Fibroblast of skin of scalp (primary cell): ENCODE results near the gene REG4.
"Not testable (repeated sequence)": the region's sequence is repeated elsewhere in the genome, so short reads cannot be mapped to it uniquely, and the experiment has no call there.

Source experiments
- DNase-seq: peaks from one replicate; pipeline ENCODE4 v3.0.0-alpha.2; 2013

REG4 gene

GRCh38 chr1:119806489-119806888, 4.8 kb downstream of the REG4 start:
- DNase-seq, result no peak

DNA sequence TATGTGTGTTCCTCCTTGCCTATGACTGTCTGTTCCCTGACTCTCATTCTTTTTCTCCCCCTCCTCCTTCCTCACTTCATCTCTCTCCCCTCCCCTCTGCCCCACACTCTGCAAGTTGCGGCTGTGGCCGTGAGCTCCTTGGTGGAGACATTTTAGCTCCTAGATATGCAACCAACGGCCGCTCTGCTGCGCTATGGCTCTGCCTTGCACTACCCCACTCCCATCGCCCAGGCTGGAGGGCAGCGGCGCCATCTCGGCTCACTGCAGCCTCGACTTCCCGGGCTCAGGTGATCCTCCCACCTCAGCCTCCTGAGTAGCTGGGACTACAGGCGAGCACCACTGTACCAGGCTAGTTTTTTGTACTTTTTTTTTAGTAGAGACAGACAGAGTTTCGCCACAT, 5.5 kb downstream of the REG4 start:
- DNase-seq, result no peak

- no peak for DNase-seq
These were observed 6.0 kb downstream of the REG4 start for GRCh38 chr1:119805247-119805646.

- DNase-seq, result no peak
These were observed 11.6 kb downstream of the REG4 start for GRCh38 chr1:119799599-119800177.

- DNase-seq, result no peak
These were observed 12.3 kb downstream of the REG4 start for GRCh38 chr1:119799003-119799402.

GRCh38 chr1:119797606-119798005, 13.7 kb downstream of the REG4 start:
- no peak for DNase-seq

DNA sequence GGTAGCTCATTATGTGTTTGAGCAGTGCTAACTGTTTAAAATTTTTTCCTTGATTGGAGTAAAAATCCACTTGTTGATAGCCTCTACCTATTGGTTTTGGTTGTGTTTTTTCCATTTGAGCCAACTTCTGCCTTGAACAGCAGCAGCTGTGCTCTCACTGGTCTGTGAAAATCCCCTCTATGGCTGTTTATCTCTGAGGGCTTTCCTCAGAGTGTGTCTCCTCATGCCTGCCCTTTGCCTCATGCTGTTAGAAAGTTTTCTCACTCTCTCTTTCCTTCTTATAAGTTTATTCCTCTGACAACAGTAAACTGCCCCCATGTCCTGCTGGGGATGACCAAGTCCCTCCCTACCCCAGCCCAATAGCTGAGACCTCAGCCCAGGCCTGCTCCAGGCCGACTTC, 14.1 kb downstream of the REG4 start:
- DNase-seq, result no peak

GRCh38 chr1:119795261-119796200, 15.7 kb downstream of the REG4 start:
- DNase-seq, result no peak

- DNase-seq, result no peak
These were observed 16.4 kb downstream of the REG4 start for GRCh38 chr1:119794876-119795240.

- DNase-seq, result no peak
These were observed 16.9 kb downstream of the REG4 start for GRCh38 chr1:119794230-119794875.

- no peak for DNase-seq
These were observed 19.9 kb downstream of the REG4 start for GRCh38 chr1:119791377-119791776.

DNA sequence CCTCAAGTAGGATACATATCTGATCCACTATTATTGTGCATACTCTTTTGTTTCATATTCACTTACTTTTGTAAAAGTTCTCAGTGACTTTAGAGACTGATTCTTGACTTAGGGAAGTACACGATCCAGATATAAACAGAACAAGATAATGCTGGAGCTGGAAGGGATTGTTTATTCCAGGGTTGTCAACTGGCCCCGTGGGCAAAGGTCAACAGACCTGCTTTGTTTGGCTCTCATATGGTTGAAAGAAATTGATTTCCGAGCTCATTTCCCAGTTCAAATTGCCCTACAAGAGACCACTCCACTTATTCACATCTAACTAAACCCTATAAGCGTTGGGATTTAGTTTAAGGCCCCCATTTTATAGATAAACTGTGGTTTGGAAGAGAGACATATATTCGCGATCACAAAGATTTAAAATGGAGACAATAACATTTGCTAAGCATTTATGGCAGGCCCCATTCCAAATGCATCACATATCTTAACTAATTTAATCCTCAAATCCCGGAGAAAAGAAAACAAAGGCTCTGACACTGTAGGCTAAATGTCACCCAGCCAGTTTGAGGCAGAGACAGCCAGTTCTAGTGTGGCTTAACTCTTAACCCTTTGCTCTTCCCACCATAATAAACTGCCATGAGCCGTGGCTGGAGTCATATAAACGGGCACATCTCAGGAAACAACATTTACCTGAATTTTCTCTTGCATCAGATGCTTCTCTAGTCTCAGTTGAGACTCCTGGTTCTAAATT, 20.6 kb downstream of the REG4 start:
- DNase-seq, result no peak

DNA sequence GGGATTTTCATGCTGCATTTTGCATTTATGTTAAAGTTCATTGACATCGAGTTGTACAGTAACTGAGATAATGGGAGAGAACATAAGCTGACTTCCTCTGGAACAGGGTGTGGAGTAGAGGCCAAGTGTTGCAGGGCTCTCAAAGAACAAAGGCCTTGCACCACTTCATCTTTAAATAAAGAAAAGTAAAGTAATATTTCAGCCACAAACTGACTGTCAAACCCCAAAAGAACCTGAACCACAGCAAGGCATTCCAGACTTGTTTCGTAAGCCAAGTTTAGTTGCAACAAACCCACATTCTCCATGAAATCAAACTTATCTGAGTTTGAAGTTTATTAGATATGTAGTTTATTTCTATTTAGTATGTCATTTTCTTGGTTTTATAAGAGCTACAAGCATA, 23.5 kb downstream of the REG4 start:
- no peak for DNase-seq

- DNase-seq, result not testable (repeated sequence)
These were observed 24.7 kb downstream of the REG4 start for GRCh38 chr1:119786473-119787050.

GRCh38 chr1:119786046-119786445, 25.2 kb downstream of the REG4 start:
- DNase-seq, result not testable (repeated sequence)

- DNase-seq, result no peak
These were observed 27.0 kb downstream of the REG4 start for GRCh38 chr1:119784191-119784781.

DNA sequence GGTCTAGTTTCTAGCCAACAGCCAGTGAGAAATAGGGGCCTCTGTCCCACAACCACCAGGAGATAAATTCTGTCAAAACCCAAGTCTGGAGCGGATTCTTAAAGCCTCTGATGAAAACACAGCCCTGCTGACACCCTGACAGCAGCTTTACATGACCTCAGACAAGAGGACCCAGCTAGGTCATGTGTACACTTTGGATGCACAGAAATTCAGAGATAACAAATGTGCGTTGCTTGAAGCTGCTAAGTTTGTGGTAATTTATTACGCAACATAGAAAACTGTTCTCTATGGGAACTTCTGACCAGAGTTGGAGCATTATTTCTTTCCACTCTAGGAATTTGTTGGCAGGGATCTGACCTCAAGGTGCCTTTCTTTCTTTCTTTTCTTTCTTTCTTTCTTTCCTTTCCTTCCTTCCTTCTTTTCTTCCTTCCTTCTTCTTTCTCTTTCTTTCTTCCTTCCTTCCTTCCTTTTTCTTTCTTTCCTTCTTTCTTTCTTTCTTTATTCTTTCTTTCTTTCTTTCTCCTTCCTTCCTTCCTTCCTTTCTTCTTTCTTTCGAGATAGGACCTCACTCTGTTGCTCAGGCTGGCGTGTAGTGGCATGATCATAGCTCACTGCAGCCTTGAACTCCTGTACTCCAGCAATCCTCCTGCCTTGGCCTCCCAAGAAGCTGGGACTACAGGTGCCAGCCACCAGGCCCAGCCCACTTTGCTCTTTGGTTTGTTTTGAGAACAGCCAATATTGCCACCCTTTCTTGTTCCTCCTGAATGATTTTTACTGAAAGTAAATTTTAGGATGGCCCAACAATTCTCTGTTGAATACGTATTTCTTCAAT, 27.7 kb downstream of the REG4 start:
- no peak for DNase-seq

DNA sequence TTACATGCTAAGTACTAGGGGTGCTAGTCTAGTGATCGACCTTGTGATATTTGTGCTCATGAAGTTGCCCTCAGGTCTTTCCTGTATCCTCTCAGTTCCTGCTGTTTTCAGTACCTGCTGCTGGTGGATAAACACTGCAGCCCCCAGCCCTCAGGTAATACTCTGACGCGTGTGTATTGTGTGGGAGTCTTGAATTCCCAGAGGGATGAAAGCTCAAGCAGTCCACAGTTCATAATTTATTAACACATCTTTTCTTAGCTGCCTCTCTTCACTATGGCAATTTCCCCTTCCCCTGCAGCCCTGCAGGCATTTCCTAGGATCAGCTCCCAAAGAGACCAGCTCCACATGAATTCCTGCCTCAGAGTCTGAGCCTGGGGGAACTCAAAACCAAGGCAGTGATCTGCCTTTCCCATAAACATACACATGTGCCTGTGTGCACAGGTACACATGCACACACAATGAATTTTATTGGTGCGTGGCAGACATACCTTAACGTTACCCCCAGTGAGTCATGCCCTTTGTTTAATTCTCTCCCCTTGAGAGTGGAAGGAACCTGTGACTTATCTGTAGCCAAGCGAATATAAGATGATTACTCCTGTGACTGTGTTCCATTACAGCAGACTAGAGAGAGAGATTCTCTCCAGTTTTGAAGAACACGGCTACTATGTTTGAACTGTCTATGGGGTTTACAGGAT, 28.5 kb downstream of the REG4 start:
- DNase-seq, result no peak

GRCh38 chr1:119781434-119782210, 29.6 kb downstream of the REG4 start:
- no peak for DNase-seq

- DNase-seq, result no peak
These were observed 31.3 kb downstream of the REG4 start for GRCh38 chr1:119779869-119780356.
